Testis (tissue), 3 donors: ENCODE measurements around the gene NDUFV2. TPM values are rescaled to one million over a fixed set of nuclear protein-coding genes. Genes with fewer than 3 reads are reported as not detected.
"Not testable (repeated sequence)": the region's sequence is repeated elsewhere in the genome, so short reads cannot be mapped to it uniquely, and the experiment has no call there.

Experiments used
- DNase-seq: peaks from one replicate; pipeline ENCODE4 v3.0.0-alpha.2; 2019
- H3K27ac ChIP-seq, 2 donors: fragments of 200-600 bp; sonication (generic); one replicate each; pipeline ENCODE4 v1.5.1; 2019
- H3K27me3 ChIP-seq: fragments of 200-600 bp; sonication (generic); one replicate; pipeline ENCODE4 v1.5.1; 2019
- H3K36me3 ChIP-seq: fragments of 200-600 bp; sonication (generic); one replicate; pipeline ENCODE4 v1.5.1; 2017; ENCODE audit warnings: low read depth; ENCODE audit errors: missing control alignments
- H3K4me1 ChIP-seq: fragments of 200-600 bp; sonication (generic); one replicate; pipeline ENCODE4 v1.5.1; 2019
- H3K4me3 ChIP-seq, 2 donors: fragments of 200-600 bp; sonication (generic); one replicate each; pipeline ENCODE4 v1.5.1; 2017 to 2019
- H3K9me3 ChIP-seq: fragments of 200-600 bp; sonication (generic); one replicate; pipeline ENCODE4 v1.5.1; 2017
- CTCF ChIP-seq, 3 experiments: fragments of 450-650 bp in 2 of 3; fragments of 200-600 bp in 1 of 3; sonication (generic) in 1 of 3; IDR thresholded peaks; one replicate each; pipeline ENCODE4 v1.5.1; 2016 to 2019; ENCODE audit warnings: antibody characterized with exemption in 3 of 3, mild to moderate bottlenecking in 2 of 3, moderate library complexity in 1 of 3
- POLR2A ChIP-seq: fragments of 450-650 bp; IDR thresholded peaks from one replicate; pipeline ENCODE4 v1.6.1; 2017; ENCODE audit warnings: antibody characterized with exemption, mild to moderate bottlenecking, moderate library complexity
- WGBS, 2 donors: methylation state at CpG; one replicate each; pipeline ENCODE4 v1.1.5; 2018; 5-methylcytosine and 5-hydroxymethylcytosine counted together
- intact Hi-C: fragments of 100-400 bp; cut with DNase I; formaldehyde crosslinking; loops from one replicate; pipeline ENCODE4 v1.15.1; 2023; ENCODE audit warnings: low total_unique reads
- polyA plus RNA-seq: library from polyadenylated mRNA; stranded (reverse); fragments of 350-450 nt; fragmentation: Illumina TruSeq; extraction: RNeasy Lipid Tissue Mini Kit (QIAGEN cat#74804); gene quantifications from one replicate; pipeline ENCODE4 v1.2.3, GENCODE V29; 2014; ENCODE audit warnings: low read depth, low replicate concordance; ENCODE audit not compliant: insufficient read depth
- total RNA-seq, 2 donors: library from RNA; depleted of rRNA; stranded (reverse); fragments of >200 nt; gene quantifications; one replicate each; pipeline ENCODE4 v1.2.3, GENCODE V29; 2016

Gene NDUFV2
- total and polyA plus RNA-seq, 3 donors from 2014 or later = 115 to 171 (median 120) TPM

GRCh38 chr18:9086624-9087023 lies 15.9 kb upstream of the NDUFV2 start:
- WGBS, 2 donors = 90 to 97% methylated on average over 1 of the region's 1 CpG
- intact Hi-C loops = no loop called here

GRCh38 chr18:9087144-9087543 lies 15.4 kb upstream of the NDUFV2 start:
- no peak for TF ChIP-seq CTCF (IDR thresholded peaks at IDR 0.05)
- no peak for TF ChIP-seq POLR2A
- Histone ChIP-seq H3K4me3 (no peak overlapping the region), H3K4me1 (no peaks in the 10 kb centered on the region), H3K27ac (no peak overlapping the region), H3K36me3 (no peaks in the 10 kb centered on the region), H3K9me3 (no peaks in the 10 kb centered on the region), H3K27me3 (no peaks in the 10 kb centered on the region)
- intact Hi-C loops = no loop called here
- 86 to 97% methylated on average over 2 of the region's 2 CpGs for WGBS, 2 donors
- DNase-seq = no peak

More at GRCh38 chr18:9086624-9087023, 15.9 kb upstream of the NDUFV2 start:
- Histone ChIP-seq H3K4me1 (no peaks in the 10 kb centered on the region), H3K36me3 (no peaks in the 10 kb centered on the region), H3K27ac (no peak overlapping the region), H3K9me3 (no peaks in the 10 kb centered on the region), H3K27me3 (no peaks in the 10 kb centered on the region), H3K4me3 (no peak overlapping the region)
- TF ChIP-seq POLR2A (no peak), CTCF (IDR thresholded peaks at IDR 0.05) (no peak)
- DNase-seq = no peak

- H3K9me3 ChIP-seq = no peaks in the 10 kb centered on the region
- H3K4me3 ChIP-seq = no peak overlapping the region
- 91 to 92% methylated on average over 5 of the region's 5 CpGs for WGBS, 2 donors
- TF ChIP-seq POLR2A (no peak), CTCF (IDR thresholded peaks at IDR 0.05) (no peak)
- DNase-seq = no peak
- intact Hi-C loops = no loop called here
- H3K27me3 ChIP-seq = no peaks in the 10 kb centered on the region
- H3K4me1 ChIP-seq = no peaks in the 10 kb centered on the region
- no peaks in the 10 kb centered on the region for H3K36me3 ChIP-seq
- H3K27ac ChIP-seq = no peak overlapping the region
Observed at GRCh38 chr18:9088252-9088651, 14.2 kb upstream of the NDUFV2 start.

- H3K4me3 ChIP-seq, H3K27ac ChIP-seq, H3K9me3 ChIP-seq, H3K4me1 ChIP-seq, H3K36me3 ChIP-seq, intact Hi-C loops, H3K27me3 ChIP-seq, DNase-seq: not testable (repeated sequence)
- WGBS, 2 donors = 95 to 98% methylated on average over 2 of the region's 2 CpGs
Observed at GRCh38 chr18:9088727-9089126, 13.8 kb upstream of the NDUFV2 start.

GRCh38 chr18:9090578-9090977 lies 11.9 kb upstream of the NDUFV2 start:
- no peaks in the 10 kb centered on the region for H3K36me3 ChIP-seq
- H3K4me1 ChIP-seq = no peaks in the 10 kb centered on the region
- H3K27me3 ChIP-seq = no peaks in the 10 kb centered on the region
- no peak for DNase-seq
- intact Hi-C loops = no loop called here
- H3K4me3 ChIP-seq = no peak overlapping the region
- 81 to 90% methylated on average over 5 of the region's 5 CpGs for WGBS, 2 donors
- no peaks in the 10 kb centered on the region for H3K9me3 ChIP-seq
- H3K27ac ChIP-seq = no peak overlapping the region
- TF ChIP-seq CTCF (IDR thresholded peaks at IDR 0.05) (no peak), POLR2A (no peak)
